HCT116 (cell line): ENCODE data around the gene KCNG1.

Experiments used
- CBX3 ChIP-seq: IDR thresholded peaks from 2 replicates; pipeline ENCODE4 v1.6.1; 2012; ENCODE audit warnings: low read depth
- CTCF ChIP-seq, 3 experiments: fragments of 200-600 bp in 1 of 3; sonication (generic) in 1 of 3; IDR thresholded peaks in 2 of 3; conservative IDR thresholded peaks in 1 of 3; 2 replicates each; pipeline ENCODE4 v1.5.1; 2012 to 2017; ENCODE audit warnings: low read depth in 2 of 3, low read length in 2 of 3, antibody characterized with exemption in 1 of 3, borderline replicate concordance in 1 of 3, control low read depth in 1 of 3, mild to moderate bottlenecking in 1 of 3, mixed read lengths in 1 of 3, mixed run types in 1 of 3, moderate library complexity in 1 of 3; ENCODE audit not compliant: insufficient read depth in 1 of 3
- EZH2 ChIP-seq: fragments of 200-600 bp; sonication (generic); IDR thresholded peaks from 2 replicates; pipeline ENCODE4 v1.6.1; 2017; ENCODE audit warnings: antibody characterized with exemption, mixed run types
- EZH2phosphoT487 ChIP-seq: fragments of 200-600 bp; IDR thresholded peaks from 2 replicates; pipeline ENCODE4 v1.6.1; 2018; ENCODE audit warnings: antibody characterized with exemption, borderline replicate concordance
- POLR2A ChIP-seq: IDR thresholded peaks from 2 replicates; pipeline ENCODE4 v1.7.0; 2011; ENCODE audit warnings: borderline replicate concordance; ENCODE audit not compliant: insufficient read depth, insufficient read length; ENCODE audit errors: extremely low read depth
- POLR2AphosphoS5 ChIP-seq: IDR thresholded peaks from 2 replicates; pipeline ENCODE4 v1.6.1; 2011; ENCODE audit warnings: mild to moderate bottlenecking, low read depth, low read length, moderate library complexity
- RAD21 ChIP-seq: IDR thresholded peaks from 2 replicates; pipeline ENCODE4 v1.6.1; 2012; ENCODE audit warnings: low read depth, mild to moderate bottlenecking
- SIN3A ChIP-seq: IDR thresholded peaks from 2 replicates; pipeline ENCODE4 v1.6.1; 2012; ENCODE audit warnings: low read depth
- SP1 ChIP-seq: IDR thresholded peaks from 2 replicates; pipeline ENCODE4 v1.6.1; 2012; ENCODE audit warnings: low read depth
- TCF7L2 ChIP-seq: IDR thresholded peaks from 2 replicates; pipeline ENCODE4 v1.7.0; 2011; ENCODE audit warnings: borderline replicate concordance, inconsistent platforms; ENCODE audit not compliant: insufficient read depth, insufficient read length; ENCODE audit errors: extremely low read depth
- YY1 ChIP-seq: IDR thresholded peaks from 2 replicates; pipeline ENCODE4 v1.6.1; 2011; ENCODE audit warnings: low read length, low read depth, moderate library complexity, mild to moderate bottlenecking; ENCODE audit not compliant: insufficient replicate concordance; ENCODE audit errors: extremely low read depth
- ZNF274 ChIP-seq: fragments of 200-500 bp; sonication (Bioruptor generic); IDR thresholded peaks from 2 replicates; pipeline ENCODE4 v1.6.1; 2014; ENCODE audit warnings: mild to moderate bottlenecking, low read depth, low read length, inconsistent platforms
- TF ChIP-seq, protein P1 (sequence below): IDR thresholded peaks from 2 replicates; pipeline ENCODE4 v1.6.1; 2012
- TF ChIP-seq, protein P2 (sequence below): IDR thresholded peaks from 2 replicates; pipeline ENCODE4 v1.6.1; 2012

DNA sequence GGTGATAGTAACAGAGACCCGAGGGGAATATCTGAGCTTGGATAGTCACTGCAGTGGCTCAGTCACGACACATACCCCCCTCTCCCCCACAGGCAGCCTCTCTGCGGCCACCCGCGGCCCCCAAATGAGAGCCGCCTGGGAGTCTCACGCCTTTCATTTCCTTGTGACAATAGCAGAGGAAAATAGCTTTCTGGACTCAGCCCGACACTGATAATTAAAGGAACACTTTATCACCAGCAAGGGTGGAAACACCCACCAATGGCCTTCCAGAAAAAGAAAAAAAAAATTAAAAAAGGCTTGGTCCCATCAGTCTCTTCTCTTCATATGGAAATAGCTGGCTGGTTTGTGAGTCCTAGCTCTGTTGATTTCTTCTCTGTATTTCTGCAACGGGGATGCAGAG is 35.1 kb upstream of the KCNG1 start:
- no peak for TF ChIP-seq CTCF (IDR thresholded peaks at IDR 0.05 in 2 of 3, conservative IDR thresholded peaks at IDR 0.05 in 1 of 3; ENCODE audit: borderline replicate concordance in 1 of 3, insufficient read depth in 1 of 3, low read depth in 2 of 3, low read length in 2 of 3)
- TF ChIP-seq POLR2A = no peak
- TF ChIP-seq YY1 = no peak
- no peak for TF ChIP-seq RAD21
- TF ChIP-seq SP1 = no peak
- TF ChIP-seq SIN3A = no peak
- no peak for TF ChIP-seq EZH2phosphoT487
- no peak for TF ChIP-seq POLR2AphosphoS5
- TF ChIP-seq, protein P1, sequence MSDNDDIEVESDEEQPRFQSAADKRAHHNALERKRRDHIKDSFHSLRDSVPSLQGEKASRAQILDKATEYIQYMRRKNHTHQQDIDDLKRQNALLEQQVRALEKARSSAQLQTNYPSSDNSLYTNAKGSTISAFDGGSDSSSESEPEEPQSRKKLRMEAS = no peak
- no peak for TF ChIP-seq EZH2
- TF ChIP-seq, protein P2, sequence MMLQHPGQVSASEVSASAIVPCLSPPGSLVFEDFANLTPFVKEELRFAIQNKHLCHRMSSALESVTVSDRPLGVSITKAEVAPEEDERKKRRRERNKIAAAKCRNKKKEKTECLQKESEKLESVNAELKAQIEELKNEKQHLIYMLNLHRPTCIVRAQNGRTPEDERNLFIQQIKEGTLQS = no peak
- TF ChIP-seq TCF7L2 = no peak
- no peak for TF ChIP-seq ZNF274
- no peak for TF ChIP-seq CBX3
